COR-L47 (cell line): ENCODE results near the gene PODN.

Experiments used
- DNase-seq: peaks from one replicate; lab custom pipeline; 2025; lab: John Stamatoyannopoulos, UW

PODN gene

GRCh38 chr1:53089478-53090226 lies 27.6 kb downstream of the PODN start:
- no peak for DNase-seq

- DNase-seq: no peak
These were observed 28.5 kb downstream of the PODN start for GRCh38 chr1:53090227-53091147.

DNA sequence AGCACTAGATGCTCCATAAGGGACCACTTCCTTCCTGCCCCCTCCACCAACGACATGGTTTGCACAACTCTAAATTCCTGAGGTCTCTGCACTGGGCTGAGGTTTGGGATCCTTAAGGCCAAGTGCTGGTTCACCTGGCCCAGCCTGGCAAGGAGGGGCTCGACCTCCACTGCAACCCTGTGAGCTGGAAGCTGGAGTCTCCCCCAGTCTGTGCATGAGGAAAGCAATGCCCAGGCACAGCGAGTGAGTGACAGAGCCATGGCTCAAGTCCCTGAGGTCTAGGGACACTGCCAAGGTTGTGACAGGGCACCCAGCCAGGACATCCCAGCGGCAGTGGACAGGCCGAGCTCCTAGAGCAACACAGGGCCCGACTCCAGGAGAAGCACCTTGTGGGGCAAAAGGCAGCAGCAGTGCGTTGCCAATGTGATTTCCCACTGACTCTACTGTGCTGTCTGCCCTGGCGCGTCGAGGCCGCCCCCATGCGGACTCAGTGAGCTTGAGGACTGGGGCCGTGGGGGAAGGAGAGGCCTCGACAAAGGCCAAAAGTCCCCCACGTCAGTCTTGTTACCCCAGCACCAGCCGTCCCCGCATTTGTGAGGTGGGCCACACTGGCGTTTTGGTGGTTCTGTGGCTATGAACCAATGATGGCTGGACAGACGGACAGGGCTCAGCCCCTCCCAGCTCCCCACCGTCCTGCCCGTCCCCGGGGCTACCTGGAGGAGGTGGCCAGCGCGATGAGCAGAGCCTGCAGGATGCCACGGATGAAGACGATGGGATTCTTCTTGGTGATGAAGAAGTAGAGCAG lies 30.0 kb downstream of the PODN start:
- DNase-seq: no peak

GRCh38 chr1:53092659-53093450 lies 30.8 kb downstream of the PODN start:
- no peak for DNase-seq

DNA sequence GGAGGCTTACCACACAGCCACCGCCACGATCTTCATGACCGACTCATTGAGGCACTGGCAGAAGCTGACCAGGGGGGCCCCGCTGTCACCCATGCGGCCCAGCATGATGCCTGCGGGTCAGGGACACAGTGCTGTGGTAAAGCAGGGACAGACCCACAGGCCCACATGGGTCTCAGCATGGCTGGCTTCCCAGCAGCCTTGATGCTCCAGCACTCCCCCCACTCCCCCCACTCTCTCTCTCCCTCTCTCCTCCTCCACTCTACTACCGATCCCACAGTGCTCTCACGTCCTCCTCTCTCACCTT lies 31.4 kb downstream of the PODN start:
- DNase-seq: no peak

GRCh38 chr1:53093778-53094532 lies 31.9 kb downstream of the PODN start:
- DNase-seq: no peak

DNA sequence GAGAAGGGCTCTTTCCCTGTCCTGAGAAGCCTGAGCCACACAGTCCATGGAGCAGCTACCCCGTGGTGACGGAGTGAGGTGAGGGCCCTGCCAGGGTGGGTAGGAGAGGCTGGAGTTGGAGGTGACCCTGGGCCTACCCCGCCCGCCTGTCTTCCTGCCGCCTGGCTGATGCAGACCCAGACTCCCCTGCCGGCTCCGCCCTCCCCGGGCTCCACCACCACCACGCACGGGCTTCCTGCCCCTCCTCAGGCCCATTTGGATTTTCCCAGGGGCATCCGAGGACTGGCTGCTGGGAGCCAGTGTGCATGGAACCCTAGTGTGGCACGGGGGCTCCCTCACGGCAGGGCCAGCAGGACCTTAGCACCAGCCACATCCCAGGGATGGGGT lies 32.5 kb downstream of the PODN start:
- DNase-seq: no peak

- DNase-seq: no peak
These were observed 42.4 kb downstream of the PODN start for GRCh38 chr1:53104289-53104913.

GRCh38 chr1:53107090-53107489 lies 45.1 kb downstream of the PODN start:
- DNase-seq: no peak

- no peak for DNase-seq
These were observed 45.7 kb downstream of the PODN start for GRCh38 chr1:53107570-53108322.

DNA sequence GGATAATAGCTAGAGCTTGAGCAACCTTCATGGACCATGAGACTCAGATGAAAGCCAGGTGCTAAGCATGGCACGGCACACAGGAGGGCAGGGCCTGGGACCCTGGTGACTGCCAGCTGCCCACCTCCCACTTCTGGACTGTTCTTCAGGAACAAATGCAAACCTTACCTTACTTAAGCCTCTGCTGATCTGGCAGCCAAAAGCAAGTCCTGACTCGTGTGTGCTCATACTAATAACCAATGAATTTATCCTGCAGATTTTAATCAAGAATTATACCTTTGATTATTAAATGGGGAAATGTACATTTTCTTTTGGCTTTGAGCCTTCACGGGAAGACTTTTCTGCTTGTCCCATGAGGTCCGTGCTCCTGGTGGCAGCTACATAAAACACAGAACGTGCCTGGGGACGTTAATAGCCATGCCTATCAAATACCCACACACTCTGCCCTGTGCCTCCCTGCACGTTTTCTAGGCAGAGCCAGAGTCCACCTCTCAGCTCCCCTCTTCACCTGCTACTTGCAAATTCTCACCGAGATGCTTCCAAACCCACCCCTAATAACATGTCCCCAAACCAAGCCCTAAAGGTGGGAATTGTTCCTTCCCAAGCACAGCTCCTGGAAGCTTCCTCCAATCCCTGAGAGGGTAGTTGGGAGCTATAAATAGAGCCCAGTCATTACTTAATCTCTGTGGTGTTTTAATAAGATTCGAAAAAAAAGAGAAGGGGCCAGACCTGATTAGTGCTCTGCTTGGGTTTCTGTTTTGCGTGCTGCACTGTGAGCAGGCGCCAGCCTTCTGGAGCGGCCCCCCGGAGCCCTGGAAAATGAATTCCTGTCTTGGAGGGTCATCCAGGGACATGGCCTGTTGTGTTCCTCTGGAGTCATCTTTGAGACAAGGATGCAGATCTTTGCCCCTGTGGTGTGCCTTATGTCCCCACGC lies 46.9 kb downstream of the PODN start:
- DNase-seq: no peak

- DNase-seq: no peak
These were observed 48.5 kb downstream of the PODN start for GRCh38 chr1:53110370-53111072.

DNA sequence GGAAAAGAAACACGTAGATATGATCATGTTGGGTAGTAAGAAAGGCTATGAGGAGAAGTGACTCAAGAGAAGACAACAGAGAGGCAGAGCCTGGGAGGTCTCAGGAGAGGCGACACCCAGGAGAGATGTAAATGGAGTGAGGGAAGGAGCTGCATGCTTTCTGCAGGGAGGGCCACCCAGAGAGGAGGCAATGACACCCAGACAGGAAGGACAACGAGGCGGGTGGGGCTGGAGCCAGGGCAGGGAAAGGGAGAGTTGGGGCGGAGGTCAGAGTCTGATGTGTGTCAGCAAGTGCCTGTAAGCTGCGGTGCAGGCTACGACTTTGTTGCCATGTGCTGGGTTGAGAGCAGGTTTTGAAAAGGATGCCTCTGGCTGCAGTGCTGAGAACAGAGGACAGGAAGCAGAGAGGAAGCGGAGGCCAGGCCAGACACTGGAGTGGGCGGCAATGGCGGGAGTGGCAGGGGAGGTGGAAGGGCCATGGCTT lies 49.1 kb downstream of the PODN start:
- DNase-seq: no peak

GRCh38 chr1:53111693-53112092 lies 49.7 kb downstream of the PODN start:
- DNase-seq: no peak

- no peak for DNase-seq
These were observed 50.3 kb downstream of the PODN start for GRCh38 chr1:53112271-53112774.

DNA sequence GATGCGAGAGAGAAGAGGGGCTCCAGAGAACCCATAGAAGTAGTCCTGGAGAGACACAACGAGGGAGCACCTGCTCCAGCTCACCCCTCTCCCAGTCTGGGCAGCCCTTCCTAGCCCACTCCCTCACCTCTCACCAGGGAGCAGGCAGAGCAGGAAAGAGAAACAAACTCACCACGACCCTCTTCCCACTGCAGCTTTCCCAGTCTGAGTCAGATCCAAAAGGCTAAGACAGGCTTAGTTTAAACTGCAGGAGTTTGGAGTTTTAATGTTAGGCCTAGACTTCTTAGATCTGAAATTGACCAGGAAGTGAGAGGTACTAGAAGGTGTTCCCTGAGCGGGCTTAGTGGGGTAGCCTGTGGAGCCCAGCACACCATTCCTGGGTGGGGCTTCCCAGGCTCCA lies 50.8 kb downstream of the PODN start:
- no peak for DNase-seq

DNA sequence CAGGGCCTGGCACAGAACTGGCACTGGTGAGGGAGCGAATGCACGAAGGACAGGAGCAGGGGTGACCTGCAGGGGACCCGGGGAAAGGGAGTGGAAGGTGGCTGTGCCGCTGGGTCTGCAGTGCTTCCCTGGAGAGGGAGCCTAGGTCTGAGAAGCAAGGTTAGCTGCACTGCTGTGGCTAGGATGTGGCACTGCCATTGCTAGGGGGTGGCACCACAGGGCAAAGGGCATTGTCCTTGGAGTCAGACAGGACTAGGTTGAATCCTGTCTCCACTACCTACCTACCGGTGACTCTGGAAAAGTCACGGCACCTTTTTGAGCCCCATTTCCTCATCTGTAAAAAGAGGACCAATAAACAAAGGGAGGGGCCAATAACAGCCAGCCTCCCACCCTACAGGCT lies 52.1 kb downstream of the PODN start:
- DNase-seq: no peak
